DMS153 treated with DMSO at 0.1 percent for 48 hours (cell line): ENCODE results near the gene HSPA4.
"Not testable (repeated sequence)": the region's sequence is repeated elsewhere in the genome, so short reads cannot be mapped to it uniquely, and the experiment has no call there.

Experiments used
- DNase-seq: peaks from one replicate; lab custom pipeline; 2025; ENCODE audit not compliant: unreplicated experiment; lab: John Stamatoyannopoulos, UW

The HSPA4 gene

DNA sequence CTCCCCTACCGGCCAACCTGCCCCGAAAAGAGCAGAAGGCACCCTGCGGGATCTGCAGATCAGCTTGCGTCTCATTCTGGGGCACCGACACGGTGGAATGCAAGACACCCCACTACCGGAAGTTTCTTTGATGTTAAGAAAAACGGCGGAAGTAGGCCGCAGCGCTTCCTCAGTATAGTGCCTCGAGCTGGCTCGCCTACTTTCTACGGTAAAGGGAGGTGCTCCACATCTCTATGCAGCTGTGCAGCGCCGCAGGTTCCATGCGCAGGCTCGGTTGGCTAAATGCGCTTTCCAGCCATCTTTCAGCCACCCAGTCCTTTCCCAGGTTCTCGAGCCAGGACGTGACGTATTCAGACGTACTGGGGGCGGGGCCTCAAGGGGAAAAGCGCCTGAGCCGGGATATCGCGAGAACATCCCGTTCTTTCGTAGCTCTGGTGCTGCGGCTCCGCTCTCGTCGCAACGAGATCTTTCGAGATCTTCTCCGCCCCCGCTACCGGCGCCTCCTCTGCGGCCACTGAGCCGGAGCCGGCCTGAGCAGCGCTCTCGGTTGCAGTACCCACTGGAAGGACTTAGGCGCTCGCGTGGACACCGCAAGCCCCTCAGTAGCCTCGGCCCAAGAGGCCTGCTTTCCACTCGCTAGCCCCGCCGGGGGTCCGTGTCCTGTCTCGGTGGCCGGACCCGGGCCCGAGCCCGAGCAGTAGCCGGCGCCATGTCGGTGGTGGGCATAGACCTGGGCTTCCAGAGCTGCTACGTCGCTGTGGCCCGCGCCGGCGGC, at the start of gene HSPA4:
HSPA4 (plus strand) TSS at position 472 of the 775 bp plus-strand sequence; CDS start at position 710, 238 bp downstream.
- peak; percentile 80 for DNase-seq

GRCh38 chr5:133006653-133007052, 45.2 kb upstream of the HSPA4 start:
- no peak for DNase-seq

- DNase-seq = not testable (repeated sequence)
These were observed 43.4 kb upstream of the HSPA4 start for GRCh38 chr5:133008455-133008854.

- no peak for DNase-seq
These were observed 36.3 kb upstream of the HSPA4 start for GRCh38 chr5:133015466-133015865.

- DNase-seq = no peak
These were observed 33.8 kb upstream of the HSPA4 start for GRCh38 chr5:133017964-133018363.

GRCh38 chr5:133019471-133019870, 32.3 kb upstream of the HSPA4 start:
- not testable (repeated sequence) for DNase-seq

- DNase-seq = peak; percentile 50
These were observed 25.8 kb upstream of the HSPA4 start, which contains the start of gene ZCCHC10 for GRCh38 chr5:133025804-133026663. TSS of gene ZCCHC10 (minus strand) at chr5:133026549. CDS start at chr5:133026537, 12 bp downstream.

DNA sequence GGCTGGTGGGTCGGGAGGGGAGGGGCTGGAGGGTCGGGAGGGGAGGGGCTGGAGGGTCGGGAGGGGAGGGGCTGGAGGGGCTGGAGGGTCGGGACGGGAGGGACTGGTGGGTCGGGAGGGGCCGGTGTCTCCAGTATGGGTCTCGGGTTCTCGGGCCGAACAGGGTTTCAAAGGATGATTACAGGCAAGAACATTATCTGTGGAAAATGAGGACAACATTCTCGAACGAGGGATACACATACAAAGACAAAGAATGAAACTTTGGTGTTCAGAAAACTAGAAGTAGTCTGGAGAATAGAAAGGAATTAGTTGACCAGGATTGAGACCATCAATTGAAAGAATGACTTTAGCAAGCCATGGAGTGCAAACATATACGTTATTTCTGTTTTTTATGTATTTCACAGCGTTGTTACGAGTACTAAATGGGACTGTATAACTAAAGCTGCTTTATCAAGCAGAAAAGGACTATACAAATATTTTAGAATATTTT, 25.1 kb upstream of the HSPA4 start:
- no peak for DNase-seq

- no peak for DNase-seq
These were observed 22.4 kb upstream of the HSPA4 start for GRCh38 chr5:133029416-133029815.

DNA sequence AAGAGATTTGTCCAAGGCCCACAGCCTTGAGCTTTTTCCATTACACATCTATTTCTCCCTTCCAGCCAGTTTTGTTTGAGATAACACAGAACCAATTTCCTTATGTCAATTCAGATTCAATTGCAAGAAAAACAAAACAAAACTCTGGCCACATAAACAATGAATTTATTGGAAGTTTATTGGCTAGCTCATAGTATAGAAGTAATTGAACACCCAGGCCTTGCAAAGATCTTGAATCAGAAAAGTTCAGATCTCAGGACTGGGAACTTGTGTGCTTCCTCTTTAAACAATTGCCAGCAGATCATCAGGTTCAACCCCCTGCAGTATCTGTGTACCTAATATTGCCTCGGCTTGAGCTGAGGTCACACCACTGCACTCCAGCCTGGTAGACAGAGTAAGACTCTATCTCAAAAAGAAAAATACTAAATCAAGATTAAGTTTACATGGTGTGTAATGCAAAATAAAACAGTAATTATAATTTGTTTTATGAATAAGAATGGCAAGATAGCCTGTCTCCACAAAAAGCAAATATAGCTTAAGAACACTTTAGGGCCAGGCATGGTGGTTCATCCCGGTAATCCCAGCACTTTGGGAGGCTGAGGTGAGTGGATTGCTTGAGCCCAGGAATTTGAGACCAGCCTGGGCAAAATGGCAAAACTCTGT, 21.3 kb upstream of the HSPA4 start:
- no peak for DNase-seq

GRCh38 chr5:133032852-133033742, 18.7 kb upstream of the HSPA4 start:
- DNase-seq = no peak

- no peak for DNase-seq
These were observed 17.7 kb upstream of the HSPA4 start for GRCh38 chr5:133034064-133034463.

- DNase-seq = no peak
These were observed 16.6 kb upstream of the HSPA4 start for GRCh38 chr5:133035224-133035623.

GRCh38 chr5:133036677-133037076, 15.1 kb upstream of the HSPA4 start:
- DNase-seq = not testable (repeated sequence)

DNA sequence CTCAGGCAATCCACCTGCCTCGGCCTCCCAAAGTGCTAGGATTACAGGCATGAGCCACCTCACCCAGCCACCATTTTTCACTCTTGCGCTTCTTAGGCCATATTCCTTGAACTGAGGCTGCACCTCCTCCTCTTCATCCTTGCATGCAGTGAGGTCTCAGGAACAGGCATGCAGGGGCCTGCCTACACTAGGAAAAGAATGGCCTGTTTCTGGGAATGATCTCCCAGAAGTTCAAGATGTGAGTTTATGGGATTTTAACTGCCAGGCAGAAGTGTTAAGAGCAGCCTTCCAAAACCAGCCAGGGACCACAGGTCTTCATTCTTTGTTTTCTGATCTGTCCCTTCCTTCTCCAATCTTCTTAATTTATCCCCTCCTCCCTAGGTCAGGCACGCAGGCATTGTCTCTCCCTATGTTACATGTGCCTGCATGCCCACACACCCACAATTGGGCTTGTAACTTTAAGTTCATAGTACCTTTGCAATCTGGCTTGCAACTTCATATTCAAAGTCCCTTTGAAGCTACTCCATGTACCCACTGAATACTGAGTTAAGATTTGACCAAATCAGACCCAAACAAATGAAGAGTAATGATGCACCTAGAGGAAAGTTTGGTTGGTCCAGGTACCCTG, 10.5 kb upstream of the HSPA4 start:
- DNase-seq = no peak

DNA sequence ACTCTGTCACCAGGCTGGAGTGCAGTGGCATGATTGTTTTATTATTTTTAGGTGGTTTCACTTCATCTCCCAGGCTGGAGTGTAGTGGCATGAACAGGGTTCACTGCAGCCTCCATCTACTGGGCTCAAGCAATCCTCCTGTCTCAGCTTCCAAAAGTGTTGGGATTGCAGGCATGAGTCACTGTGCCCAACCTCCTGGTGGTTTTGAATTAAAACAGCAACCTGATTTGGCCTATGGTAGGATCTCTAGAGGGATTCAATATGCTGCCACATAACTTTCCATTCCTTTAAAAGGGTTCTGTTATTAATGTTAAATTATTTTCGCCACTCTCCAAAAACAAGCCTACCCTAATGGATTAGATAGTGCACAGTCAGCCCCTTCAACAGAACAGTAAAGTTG, 9.9 kb upstream of the HSPA4 start:
- no peak for DNase-seq

DNA sequence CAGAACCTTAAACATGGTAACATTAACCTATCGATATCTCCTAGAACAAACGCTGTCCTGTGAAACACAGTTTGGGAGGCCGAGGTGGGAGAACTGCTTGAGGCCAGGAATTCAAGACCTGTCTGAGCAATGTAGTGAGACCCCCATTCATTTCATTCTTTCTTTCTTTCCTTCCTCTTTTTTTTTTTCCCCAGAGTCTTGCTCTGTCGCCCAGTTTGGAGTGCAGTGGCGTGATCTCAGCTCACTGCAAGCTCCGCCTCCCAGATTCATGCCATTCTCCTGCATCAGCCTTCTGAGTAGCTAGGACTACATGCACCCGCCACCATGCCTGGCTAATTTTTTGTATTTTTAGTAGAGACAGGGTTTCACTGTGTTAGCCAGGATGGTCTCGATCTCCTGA, 5.3 kb upstream of the HSPA4 start:
- DNase-seq = not testable (repeated sequence)

DNA sequence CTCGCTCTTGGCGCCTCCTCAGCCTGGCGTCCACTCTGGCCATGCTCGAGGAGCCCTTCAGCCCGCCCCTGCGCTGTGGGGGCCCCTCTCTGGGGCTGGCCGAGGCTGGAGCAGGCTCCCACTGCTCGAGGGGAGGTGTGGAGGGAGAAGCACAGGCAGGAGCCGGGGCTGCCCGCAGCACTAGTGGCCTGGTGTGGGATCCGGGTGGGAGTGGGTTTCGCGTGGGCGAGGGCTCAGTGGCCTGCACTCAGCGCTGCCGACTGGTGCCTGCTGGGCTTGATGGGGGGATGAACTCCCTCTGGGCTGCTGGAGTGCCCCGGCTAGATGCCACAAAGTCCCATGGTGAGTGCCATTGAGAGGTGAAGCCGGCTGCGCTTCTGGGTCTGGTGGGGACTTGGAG, 4.4 kb upstream of the HSPA4 start:
- no peak for DNase-seq

- DNase-seq = peak; percentile 7
These were observed 2.7 kb upstream of the HSPA4 start for GRCh38 chr5:133048993-133049725.
